Measurements from ENCODE around the gene EXT2.
A peak's percentile ranks its signal among the peaks of the same experiment; 100 is the strongest.

Gene EXT2

GRCh38 chr11:44085330-44085729 lies 10.1 kb upstream of the EXT2 start:
- no peak for DNase-seq (ENCODE audit: low read depth in 2 of 2, low spot score in 1 of 2)

GRCh38 chr11:44088377-44088776 lies 7.1 kb upstream of the EXT2 start:
- DNase-seq (ENCODE audit: low read depth in 2 of 2, low spot score in 1 of 2), result no peak

GRCh38 chr11:44088871-44089270 lies 6.6 kb upstream of the EXT2 start:
- no peak for DNase-seq (ENCODE audit: low read depth in 2 of 2, low spot score in 1 of 2)

GRCh38 chr11:44090539-44090938 lies 4.9 kb upstream of the EXT2 start:
- no peak for DNase-seq (ENCODE audit: low read depth in 2 of 2, low spot score in 1 of 2)

GRCh38 chr11:44094260-44094868 lies 1.1 kb upstream of the EXT2 start:
- DNase-seq (ENCODE audit: low read depth in 2 of 2, low spot score in 1 of 2), result peak; percentile 53 to 63

- no peak for DNase-seq (ENCODE audit: low read depth in 2 of 2, low spot score in 1 of 2)
Observed at GRCh38 chr11:44096360-44097185, 1.1 kb downstream of the EXT2 start.

- DNase-seq (ENCODE audit: low read depth in 2 of 2, low spot score in 1 of 2), result no peak
Observed at GRCh38 chr11:44097821-44098220, 2.3 kb downstream of the EXT2 start.

- no peak for DNase-seq (ENCODE audit: low read depth in 2 of 2, low spot score in 1 of 2)
Observed at GRCh38 chr11:44101098-44101497, 5.6 kb downstream of the EXT2 start.

- no peak for DNase-seq (ENCODE audit: low read depth in 2 of 2, low spot score in 1 of 2)
Observed at GRCh38 chr11:44104481-44105294, 9.2 kb downstream of the EXT2 start.

- DNase-seq (ENCODE audit: low read depth in 2 of 2, low spot score in 1 of 2), result no peak
Observed at GRCh38 chr11:44108260-44108659, 12.8 kb downstream of the EXT2 start.

- peak in 1 of 2 donors; percentile 16 for DNase-seq (ENCODE audit: low read depth in 2 of 2, low spot score in 1 of 2)
Observed at GRCh38 chr11:44110231-44110679, 14.8 kb downstream of the EXT2 start.

GRCh38 chr11:44112091-44112821 lies 16.8 kb downstream of the EXT2 start:
- DNase-seq (ENCODE audit: low read depth in 2 of 2, low spot score in 1 of 2), result no peak

GRCh38 chr11:44113018-44113417 lies 17.5 kb downstream of the EXT2 start:
- DNase-seq (ENCODE audit: low read depth in 2 of 2, low spot score in 1 of 2), result no peak

GRCh38 chr11:44113572-44113971 lies 18.1 kb downstream of the EXT2 start:
- DNase-seq (ENCODE audit: low read depth in 2 of 2, low spot score in 1 of 2), result no peak

GRCh38 chr11:44116234-44116830 lies 20.9 kb downstream of the EXT2 start:
- no peak for DNase-seq (ENCODE audit: low read depth in 2 of 2, low spot score in 1 of 2)

- DNase-seq (ENCODE audit: low read depth in 2 of 2, low spot score in 1 of 2), result no peak
Observed at GRCh38 chr11:44120169-44120568, 24.7 kb downstream of the EXT2 start.

GRCh38 chr11:44125598-44125997 lies 30.1 kb downstream of the EXT2 start:
- DNase-seq (ENCODE audit: low read depth in 2 of 2, low spot score in 1 of 2), result no peak

GRCh38 chr11:44126304-44126703 lies 30.8 kb downstream of the EXT2 start:
- DNase-seq (ENCODE audit: low read depth in 2 of 2, low spot score in 1 of 2), result no peak

- no peak for DNase-seq (ENCODE audit: low read depth in 2 of 2, low spot score in 1 of 2)
Observed at GRCh38 chr11:44127130-44127529, 31.7 kb downstream of the EXT2 start.

GRCh38 chr11:44128729-44129128 lies 33.3 kb downstream of the EXT2 start:
- DNase-seq (ENCODE audit: low read depth in 2 of 2, low spot score in 1 of 2), result no peak

GRCh38 chr11:44130751-44131150 lies 35.3 kb downstream of the EXT2 start:
- no peak for DNase-seq (ENCODE audit: low read depth in 2 of 2, low spot score in 1 of 2)
